GM18505 (cell line): Measurements from ENCODE around the gene ANXA8.

Experiments
- ATAC-seq: cut with Tn5 transposase; IDR thresholded peaks from one replicate; pipeline ENCODE4 v1.9.1; 2021; ENCODE audit not compliant: unreplicated experiment
- POLR2A ChIP-seq: IDR thresholded peaks from 4 replicates; pipeline ENCODE4 v1.6.1; 2011; ENCODE audit warnings: borderline replicate concordance; ENCODE audit not compliant: insufficient read depth, insufficient read length; ENCODE audit errors: extremely low read depth

The ANXA8 gene

DNA sequence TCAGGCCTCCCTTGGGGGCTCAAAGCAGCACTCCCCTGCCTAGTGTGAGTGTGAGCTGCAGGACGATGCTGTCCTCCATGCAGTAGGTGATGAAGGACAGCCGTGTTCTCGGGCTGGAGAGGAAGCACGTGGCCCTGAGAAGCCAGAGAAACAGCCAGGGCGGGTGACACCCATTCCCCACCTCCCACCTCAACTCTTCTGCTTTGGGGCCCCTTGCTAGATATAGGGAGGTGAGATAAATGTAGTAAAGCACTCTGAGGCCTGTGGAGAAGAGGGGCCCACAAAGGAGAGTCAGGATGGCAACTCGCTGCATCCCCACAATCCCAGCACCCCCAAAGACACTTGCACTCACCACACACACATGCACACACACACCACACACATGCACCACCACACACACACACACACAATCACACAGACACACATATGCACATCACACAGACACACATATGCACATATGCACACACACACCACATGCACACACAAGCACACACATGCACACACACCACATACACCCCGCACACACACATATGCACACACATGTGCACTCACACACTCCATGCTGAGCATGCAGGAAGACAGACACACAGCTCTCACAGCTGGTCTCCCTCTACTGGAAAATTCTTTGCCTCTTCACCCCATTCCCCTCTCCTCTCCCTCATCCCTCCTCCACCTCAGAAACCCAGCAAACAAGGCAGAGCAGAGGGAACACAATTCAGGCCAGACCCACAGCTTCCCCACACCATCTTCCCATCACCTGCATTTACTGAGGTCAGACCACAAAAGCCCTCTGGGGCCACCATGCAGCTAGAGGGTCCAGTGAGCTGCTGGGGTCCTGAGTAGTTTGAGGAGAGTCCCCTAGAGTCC, 30.5 kb downstream of the ANXA8 start:
- TF ChIP-seq POLR2A, result no peak
- no peak for ATAC-seq

DNA sequence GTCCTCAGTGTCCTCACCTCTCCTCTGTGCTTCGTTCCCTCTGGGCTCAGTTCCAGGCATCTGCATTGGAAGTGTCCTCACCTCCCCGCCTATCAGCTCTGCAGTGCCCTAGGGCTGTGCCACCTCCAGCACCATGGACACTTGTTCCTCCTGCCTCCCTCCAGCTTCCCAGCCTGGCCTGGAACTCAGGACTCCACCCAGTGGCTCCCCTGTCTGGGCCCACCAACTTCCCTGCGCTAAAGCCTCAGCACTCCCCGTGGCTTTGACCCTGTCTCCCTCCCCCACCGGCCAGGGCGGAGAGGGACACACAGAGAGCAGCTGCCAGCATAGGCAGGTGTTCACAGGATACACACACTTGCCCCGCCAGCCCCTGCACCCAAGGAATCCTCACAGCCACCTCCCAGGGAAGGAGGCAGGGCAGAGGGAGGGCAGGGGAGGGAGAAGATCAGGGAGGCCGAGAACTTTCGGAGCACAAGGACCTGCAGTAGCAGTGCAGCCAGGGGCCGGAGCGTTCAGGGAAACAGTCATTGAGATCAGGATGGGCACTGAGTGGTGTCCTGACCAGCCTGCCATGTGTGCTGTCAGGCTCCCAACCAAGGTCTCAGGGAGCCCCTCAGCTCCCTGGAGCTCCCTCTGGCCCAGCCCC, 31.3 kb downstream of the ANXA8 start:
- ATAC-seq, result no peak

DNA sequence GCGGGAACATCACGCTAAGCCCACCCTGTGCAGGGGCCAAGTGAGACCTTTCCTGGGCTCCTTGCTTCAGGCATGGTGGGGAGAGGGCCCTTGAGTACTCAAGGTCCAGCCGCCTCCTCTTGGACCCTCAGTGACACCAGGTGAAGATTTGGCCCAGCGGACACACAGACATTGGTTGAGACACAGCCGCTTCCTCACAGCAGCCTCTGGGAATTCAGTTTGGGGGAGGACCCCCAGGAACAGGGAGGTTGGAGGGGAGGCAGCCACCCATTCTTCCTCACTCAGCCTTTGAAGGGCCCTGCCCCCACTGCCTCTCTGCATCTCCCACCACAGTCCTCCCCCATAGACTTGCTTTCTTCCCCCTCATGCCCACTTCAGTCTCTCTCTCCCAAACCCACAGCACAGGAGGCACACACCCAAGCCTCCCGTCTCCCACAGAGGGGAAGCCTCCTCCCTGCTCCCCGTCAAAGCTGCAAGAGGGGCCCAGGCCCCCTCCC, 31.9 kb downstream of the ANXA8 start:
- TF ChIP-seq POLR2A, result no peak
- no peak for ATAC-seq

More for the DNA sequence above, 31.3 kb downstream of the ANXA8 start:
- no peak for TF ChIP-seq POLR2A

DNA sequence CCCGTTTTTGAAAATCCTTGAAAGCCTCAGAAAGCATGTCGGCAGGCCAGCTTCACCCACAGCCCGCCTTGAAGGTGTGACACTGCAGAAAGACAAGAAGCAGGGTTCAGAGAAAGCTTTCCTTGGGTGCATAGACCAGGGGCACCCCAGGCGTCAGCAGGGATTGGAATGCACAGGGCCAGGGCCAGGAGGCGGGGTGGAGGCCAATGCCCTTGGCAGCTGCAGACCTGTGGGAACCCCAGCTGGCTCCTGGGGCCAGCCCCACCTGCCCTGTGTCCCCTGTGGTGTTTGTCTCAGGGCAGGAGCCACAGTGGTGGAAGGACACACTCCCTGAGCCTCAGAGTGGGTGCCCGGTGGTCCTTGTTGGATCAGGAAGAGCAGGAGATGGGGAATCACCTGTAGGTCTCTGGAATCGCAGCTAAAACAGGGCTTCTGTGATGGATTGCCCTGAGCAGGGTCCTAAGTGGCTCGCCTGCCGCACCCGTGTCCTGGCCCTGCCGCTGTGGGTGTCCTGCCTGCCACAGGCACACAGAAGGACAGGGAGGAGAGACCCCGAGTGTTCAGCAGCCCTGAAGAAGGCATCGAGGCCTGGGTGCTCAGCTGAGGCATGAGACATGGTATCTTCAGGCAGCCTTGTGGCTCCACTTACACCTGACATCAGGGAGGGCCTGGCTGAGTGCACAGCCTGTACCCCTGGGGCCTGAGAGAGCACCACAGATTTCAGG, 32.5 kb downstream of the ANXA8 start:
- no peak for ATAC-seq
- TF ChIP-seq POLR2A, result no peak

DNA sequence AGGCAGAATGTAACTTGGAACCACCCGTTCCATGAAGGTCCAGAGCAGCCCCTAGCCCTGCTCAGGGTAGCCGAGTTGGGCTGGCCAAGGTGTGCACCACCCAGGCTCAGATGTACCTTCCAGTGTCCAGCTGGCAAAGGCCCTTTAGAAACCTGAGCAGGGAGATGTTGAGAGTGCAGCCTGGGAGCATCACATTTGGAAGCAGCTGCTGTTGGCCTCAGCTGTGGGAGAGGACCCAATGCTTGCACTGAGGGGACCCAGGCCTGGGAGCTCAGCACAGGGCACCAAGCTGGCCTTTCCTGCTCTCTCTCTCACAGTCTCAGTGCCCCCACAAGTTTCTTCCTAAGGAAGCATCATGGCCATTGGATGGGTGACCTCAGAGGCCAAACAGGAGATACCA, 33.5 kb downstream of the ANXA8 start:
- TF ChIP-seq POLR2A, result no peak
- no peak for ATAC-seq

DNA sequence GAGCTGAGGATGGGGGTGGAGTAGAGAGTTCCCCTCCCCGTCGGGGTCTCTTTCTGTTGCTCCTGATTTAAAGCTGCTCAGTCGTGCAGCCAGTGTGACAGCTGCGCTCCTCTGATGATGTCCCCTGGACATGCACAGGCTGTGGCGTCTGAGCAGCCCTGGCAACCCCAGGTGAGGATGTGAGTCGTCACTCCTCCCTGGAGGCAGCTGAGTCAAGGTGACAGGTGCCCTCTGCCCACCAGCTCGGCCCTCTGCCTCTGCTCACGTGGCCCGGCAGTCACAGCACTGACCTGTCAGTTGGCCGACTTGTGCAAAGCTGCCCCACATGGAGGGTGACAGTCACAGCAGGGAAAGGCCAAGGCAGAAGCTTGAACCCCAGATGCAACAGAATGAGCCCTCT, 33.9 kb downstream of the ANXA8 start:
- ATAC-seq, result no peak
- TF ChIP-seq POLR2A, result no peak

DNA sequence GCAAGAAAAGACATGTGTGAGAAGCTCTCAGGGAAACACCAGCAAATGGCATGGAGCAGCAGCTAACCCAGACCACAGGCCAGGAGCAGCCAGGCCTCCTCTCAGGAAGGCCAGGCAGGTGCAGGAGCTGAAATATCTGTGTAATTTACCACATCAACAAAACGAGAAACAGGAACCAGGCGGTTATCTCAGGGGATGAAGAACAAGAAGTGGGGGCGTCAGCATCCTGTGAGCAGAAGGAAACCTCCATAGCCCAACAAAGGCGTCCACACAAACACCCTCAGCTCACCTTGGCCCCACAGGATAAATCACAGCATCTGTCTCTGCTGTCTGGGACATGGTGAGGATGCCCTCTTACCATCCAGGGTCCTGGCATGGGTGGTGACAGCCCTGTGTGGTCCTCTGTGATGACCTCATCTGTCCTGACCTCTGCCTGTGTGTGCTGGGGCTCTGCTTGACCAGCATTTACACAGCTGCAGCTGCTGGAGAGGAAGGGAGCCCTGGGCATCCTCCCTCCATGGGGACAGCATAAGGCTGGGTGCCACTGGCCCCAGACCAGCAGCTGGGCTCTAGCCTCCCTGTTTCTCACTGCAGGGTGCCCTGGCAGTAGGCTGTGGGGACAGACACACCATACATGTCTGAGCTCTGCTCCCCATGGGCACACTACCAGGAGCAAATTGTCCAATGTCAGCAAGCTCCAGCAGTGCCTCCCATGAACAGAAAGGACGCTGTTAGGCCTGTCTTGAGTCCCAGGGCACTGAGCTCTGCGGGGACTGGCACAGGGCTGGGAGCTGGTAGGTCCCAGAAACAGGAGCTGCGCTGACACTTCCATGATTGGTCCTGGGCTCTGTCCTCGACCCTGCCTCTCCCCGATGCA, 34.6 kb downstream of the ANXA8 start:
- TF ChIP-seq POLR2A, result no peak
- ATAC-seq, result no peak

DNA sequence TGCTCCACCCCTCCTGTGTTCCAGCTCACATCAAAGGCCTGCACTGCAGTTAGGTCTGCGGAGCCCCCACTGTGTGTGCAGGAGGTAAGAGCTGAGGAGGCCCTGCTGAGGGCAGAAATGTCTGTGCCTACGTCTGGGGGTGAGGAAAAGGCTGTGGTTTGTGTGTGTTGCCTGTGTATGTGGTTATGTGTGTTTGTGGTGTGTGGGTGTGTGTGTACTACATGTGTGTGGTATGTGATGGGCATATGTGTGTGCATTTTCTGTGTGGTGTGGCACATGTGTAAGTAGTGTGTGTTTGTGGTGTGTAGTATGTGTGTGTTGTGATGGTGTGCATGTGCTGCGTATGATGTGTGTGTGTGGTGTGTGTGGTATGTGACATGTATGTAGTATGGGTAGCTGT, 36.2 kb downstream of the ANXA8 start:
- TF ChIP-seq POLR2A, result no peak
- no peak for ATAC-seq

DNA sequence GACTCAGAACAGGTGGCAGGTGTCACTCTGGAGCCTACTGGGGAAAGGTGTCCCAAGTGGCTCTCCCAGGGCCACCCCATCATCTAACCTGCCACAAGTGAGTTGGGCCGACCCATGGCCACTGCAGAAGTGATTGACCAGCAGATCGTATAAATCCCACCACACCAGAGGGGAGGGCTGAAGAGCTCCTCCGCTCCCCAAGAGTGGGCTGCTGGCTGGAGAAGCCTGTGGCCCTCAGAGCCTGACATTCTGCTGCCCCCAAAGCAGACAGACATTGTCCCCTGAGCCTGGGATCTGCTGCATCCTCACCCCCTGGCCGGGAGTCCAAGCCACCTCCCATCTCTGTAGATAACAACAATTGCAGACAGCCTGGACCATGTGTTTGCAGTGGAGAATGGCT, 36.7 kb downstream of the ANXA8 start:
- no peak for TF ChIP-seq POLR2A
- ATAC-seq, result no peak

DNA sequence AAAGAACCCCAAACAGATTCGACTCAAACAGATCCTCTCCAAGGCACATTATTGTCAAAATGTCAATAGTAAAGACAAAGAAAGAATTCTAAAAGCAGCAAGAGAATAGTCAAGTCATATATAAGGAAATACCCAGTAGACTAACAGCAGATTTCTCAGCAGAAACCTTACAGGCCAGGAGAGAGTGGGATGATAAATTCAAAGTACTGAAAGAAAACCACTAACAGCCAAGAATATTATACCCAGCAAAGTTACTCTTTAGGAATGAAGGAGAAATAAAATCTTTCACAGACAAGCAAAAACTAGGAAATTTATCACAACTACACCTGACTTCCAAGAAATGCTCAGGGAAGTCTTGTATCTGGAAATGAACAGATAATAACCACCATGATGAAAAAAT, 38.2 kb downstream of the ANXA8 start:
- no peak for ATAC-seq
- no peak for TF ChIP-seq POLR2A

DNA sequence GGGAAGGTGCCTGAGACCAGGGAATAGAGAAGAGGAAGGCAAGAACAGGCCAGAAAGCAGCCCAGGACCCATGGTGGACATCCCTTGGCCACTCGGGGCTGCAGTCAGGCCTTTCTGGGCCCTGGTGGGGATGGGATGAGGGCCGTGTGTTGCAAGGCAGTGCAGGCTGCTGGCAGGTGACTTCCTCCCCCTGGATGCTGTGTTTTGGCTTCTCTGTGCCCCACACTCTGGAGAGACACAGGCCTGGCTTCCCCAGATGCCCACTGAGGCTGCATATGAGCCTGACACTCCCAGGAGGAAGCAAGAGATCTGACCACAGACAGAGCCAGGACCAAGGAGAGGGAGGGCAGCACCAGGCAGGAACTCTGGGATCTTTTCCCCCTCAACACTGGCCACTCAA, 39.9 kb downstream of the ANXA8 start:
- no peak for ATAC-seq
- TF ChIP-seq POLR2A, result no peak

DNA sequence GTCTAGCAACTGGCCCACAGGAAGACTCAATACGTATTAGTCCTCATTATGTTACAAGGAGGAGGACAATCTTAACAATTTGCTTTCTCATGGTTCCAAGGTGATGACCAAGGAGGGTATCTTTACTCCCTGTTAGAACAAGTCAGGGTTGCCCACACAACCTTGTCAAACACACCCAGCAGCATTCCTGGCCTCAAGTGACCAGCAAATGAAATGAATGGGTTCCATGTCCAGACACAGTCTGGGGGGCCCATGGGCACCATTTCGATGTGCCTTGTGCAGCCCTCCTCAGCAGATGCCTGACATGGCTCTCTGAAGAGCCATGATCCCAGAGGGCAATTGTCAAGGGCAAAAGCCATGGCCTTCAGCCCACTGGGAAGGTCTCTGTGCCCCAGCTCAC, 40.8 kb downstream of the ANXA8 start:
- no peak for TF ChIP-seq POLR2A
- no peak for ATAC-seq

DNA sequence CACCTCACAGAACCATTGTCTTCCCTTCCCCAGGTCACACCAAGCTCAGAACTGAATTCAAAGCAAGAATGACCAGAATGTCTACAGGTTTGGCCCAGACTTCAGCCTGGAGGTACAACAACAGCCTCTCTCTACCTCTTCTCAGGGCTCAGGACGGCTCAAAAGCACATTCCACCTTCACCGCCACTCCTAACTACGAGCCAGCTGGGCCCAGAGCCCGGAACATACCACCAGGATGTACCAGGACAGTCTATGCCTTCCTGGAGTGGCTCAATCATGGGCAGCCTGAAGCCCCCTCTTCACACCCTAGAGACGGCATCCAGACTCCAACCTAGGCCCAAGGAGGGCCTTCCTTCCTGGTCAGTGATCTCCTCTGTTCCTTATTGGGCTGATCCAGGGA, 41.6 kb downstream of the ANXA8 start:
- TF ChIP-seq POLR2A, result no peak
- ATAC-seq, result no peak

DNA sequence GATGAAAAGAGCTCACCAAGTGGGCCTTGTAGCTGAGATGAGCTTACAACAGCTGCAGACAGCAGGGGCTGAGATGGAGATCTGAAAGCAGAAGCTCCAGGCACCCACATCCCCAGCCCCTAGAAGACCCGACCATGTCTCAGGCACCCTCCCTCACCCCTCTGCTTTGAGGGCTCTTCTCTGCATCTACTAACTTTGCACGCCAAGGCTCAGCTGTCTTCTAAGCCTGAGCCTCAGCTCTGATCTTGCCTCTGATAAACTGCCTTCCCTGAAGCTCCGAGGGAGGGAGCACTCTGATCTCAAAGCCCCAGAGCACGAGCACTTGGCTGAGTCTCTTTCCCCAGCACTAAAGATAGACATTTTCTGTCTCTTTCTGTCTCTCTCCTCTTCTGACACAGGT, 42.0 kb downstream of the ANXA8 start:
- TF ChIP-seq POLR2A, result no peak
- ATAC-seq, result no peak

DNA sequence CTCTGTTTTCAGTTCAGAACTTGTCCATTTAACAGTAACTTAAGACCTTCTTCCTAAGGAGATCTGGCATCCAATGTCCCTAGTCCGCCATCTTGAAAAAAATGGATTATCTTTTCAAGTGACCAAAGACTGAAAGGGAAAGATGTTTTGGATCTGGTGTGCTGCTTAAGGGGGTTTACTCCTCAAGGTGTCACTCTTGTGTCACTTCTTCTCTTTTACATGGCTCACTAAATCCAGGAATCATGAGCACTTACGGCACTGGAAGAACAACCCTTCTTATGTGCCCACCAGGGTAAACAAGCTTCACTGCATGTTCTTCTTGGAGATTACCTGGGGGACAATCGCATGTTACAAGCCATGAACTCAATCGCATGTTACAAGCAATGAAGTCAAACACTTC, 43.7 kb downstream of the ANXA8 start:
- ATAC-seq, result no peak
- no peak for TF ChIP-seq POLR2A
